ENCODE data around the gene GSC2.

The GSC2 gene

GRCh38 chr22:19149991-19150390 lies at the start of gene GSC2:
Gene GSC2 (minus strand): TSS chr22:19150292. CDS start chr22:19150283, 9 bp downstream.
- no peak for DNase-seq

GRCh38 chr22:19199479-19199878 lies 49.4 kb upstream of the GSC2 start:
- DNase-seq, result no peak

GRCh38 chr22:19197997-19198865 lies 48.1 kb upstream of the GSC2 start:
- no peak for DNase-seq

GRCh38 chr22:19196841-19197612 lies 46.9 kb upstream of the GSC2 start:
- no peak for DNase-seq

- DNase-seq, result peak in 1 of 3 donors; percentile 19
Observed at GRCh38 chr22:19195796-19196731, 46.0 kb upstream of the GSC2 start.

- DNase-seq, result no peak
Observed at GRCh38 chr22:19194766-19195536, 44.9 kb upstream of the GSC2 start.

GRCh38 chr22:19193879-19194278 lies 43.8 kb upstream of the GSC2 start:
- DNase-seq, result no peak

GRCh38 chr22:19187716-19188563 lies 37.8 kb upstream of the GSC2 start:
- no peak for DNase-seq

GRCh38 chr22:19184276-19184997 lies 34.3 kb upstream of the GSC2 start:
- no peak for DNase-seq

GRCh38 chr22:19183216-19183615 lies 33.1 kb upstream of the GSC2 start:
- DNase-seq, result no peak

GRCh38 chr22:19182472-19183157 lies 32.5 kb upstream of the GSC2 start:
- no peak for DNase-seq

GRCh38 chr22:19181786-19182471 lies 31.8 kb upstream of the GSC2 start:
- DNase-seq, result no peak

- no peak for DNase-seq
Observed at GRCh38 chr22:19180740-19181410, 30.8 kb upstream of the GSC2 start.

GRCh38 chr22:19180234-19180633 lies 30.1 kb upstream of the GSC2 start:
- no peak for DNase-seq

- DNase-seq, result peak; percentile 73 to 86 (median 81)
Observed at GRCh38 chr22:19179497-19180048, 29.5 kb upstream of the GSC2 start.

- DNase-seq, result peak; percentile 91 to 99 (median 98)
Observed at GRCh38 chr22:19178657-19179496, 28.8 kb upstream of the GSC2 start, which contains the start of gene SLC25A1. Gene SLC25A1 (minus strand): TSS chr22:19178736. CDS start chr22:19178673, 63 bp downstream.

- DNase-seq, result peak in 2 of 3 donors; percentile 50 to 67
Observed at GRCh38 chr22:19178065-19178656, 28.1 kb upstream of the GSC2 start.
